CD4-positive, alpha-beta T cell treated with Interferon alpha-2 for 1 hour (primary cell): ENCODE measurements around the gene NFKBIL1.
A peak's percentile ranks its signal among the peaks of the same experiment; 100 is the strongest.
"Not testable (repeated sequence)": the region's sequence is repeated elsewhere in the genome, so short reads cannot be mapped to it uniquely, and the experiment has no call there.

Source experiments
- DNase-seq, 2 donors: peaks; one replicate each; pipeline ENCODE4 v3.0.0-alpha.2; 2020 to 2022

Gene NFKBIL1

GRCh38 chr6:31582230-31582643 is 34.8 kb downstream of the NFKBIL1 start, which contains the start of gene LTB:
LTB (minus strand) TSS chr6:31582424; CDS start chr6:31582417, 7 bp downstream.
- DNase-seq: peak; percentile 76 to 82

- DNase-seq: peak; percentile 54 to 76
These were observed 38.1 kb downstream of the NFKBIL1 start for GRCh38 chr6:31585491-31585890.

- DNase-seq: no peak
These were observed 38.6 kb downstream of the NFKBIL1 start, which contains the start of gene LST1 for GRCh38 chr6:31586008-31586407. LST1 (plus strand) TSS chr6:31586277; CDS start chr6:31587300, 1,023 bp downstream.

GRCh38 chr6:31586599-31587281 is 39.3 kb downstream of the NFKBIL1 start:
- DNase-seq: peak; percentile 46 to 53

- peak in 1 of 2 donors; percentile 28 for DNase-seq
These were observed 40.7 kb downstream of the NFKBIL1 start for GRCh38 chr6:31587791-31588777.

- no peak for DNase-seq
These were observed 41.7 kb downstream of the NFKBIL1 start for GRCh38 chr6:31588871-31589650.

- DNase-seq: not testable (repeated sequence)
These were observed 43.3 kb downstream of the NFKBIL1 start for GRCh38 chr6:31590691-31591090.

GRCh38 chr6:31592396-31592771 is 45.0 kb downstream of the NFKBIL1 start:
- DNase-seq: no peak

GRCh38 chr6:31597006-31597405 is 49.6 kb downstream of the NFKBIL1 start:
- DNase-seq: peak; percentile 67 to 85

GRCh38 chr6:31607317-31607716 is 59.9 kb downstream of the NFKBIL1 start:
- DNase-seq: no peak
